Sigmoid colon (tissue), 4 donors: ENCODE data around the gene RBBP8NL.

Experiments
- EP300 ChIP-seq, 4 donors: sonication (generic); formaldehyde crosslinking; IDR thresholded peaks; one replicate each; pipeline ENCODE4 v1.6.1; 2017; ENCODE audit warnings: antibody characterized with exemption in 4 of 4
- POLR2A ChIP-seq, 2 donors: fragments of 450-650 bp; IDR thresholded peaks; one replicate each; pipeline ENCODE4 v1.6.1; 2016; ENCODE audit warnings: antibody characterized with exemption in 2 of 2, mild to moderate bottlenecking in 2 of 2, moderate library complexity in 2 of 2
- POLR2AphosphoS5 ChIP-seq, 4 donors: sonication (generic); formaldehyde crosslinking; IDR thresholded peaks; one replicate each; pipeline ENCODE4 v1.6.1; 2017; ENCODE audit warnings: antibody characterized with exemption in 4 of 4
- TF ChIP-seq, protein P1 (sequence below), 4 experiments: fragments of 450-650 bp in 3 of 4; fragments of 200-600 bp in 1 of 4; IDR thresholded peaks; one replicate each; pipeline ENCODE4 v1.5.1; 2016 to 2019; ENCODE audit warnings: antibody characterized with exemption in 4 of 4, mild to moderate bottlenecking in 3 of 4, moderate library complexity in 2 of 4

GRCh38 chr20:62469352-62469751, 42.0 kb upstream of the RBBP8NL start:
- TF ChIP-seq EP300 (IDR thresholded peaks at IDR 0.05) = no peak
- TF ChIP-seq, protein P1, sequence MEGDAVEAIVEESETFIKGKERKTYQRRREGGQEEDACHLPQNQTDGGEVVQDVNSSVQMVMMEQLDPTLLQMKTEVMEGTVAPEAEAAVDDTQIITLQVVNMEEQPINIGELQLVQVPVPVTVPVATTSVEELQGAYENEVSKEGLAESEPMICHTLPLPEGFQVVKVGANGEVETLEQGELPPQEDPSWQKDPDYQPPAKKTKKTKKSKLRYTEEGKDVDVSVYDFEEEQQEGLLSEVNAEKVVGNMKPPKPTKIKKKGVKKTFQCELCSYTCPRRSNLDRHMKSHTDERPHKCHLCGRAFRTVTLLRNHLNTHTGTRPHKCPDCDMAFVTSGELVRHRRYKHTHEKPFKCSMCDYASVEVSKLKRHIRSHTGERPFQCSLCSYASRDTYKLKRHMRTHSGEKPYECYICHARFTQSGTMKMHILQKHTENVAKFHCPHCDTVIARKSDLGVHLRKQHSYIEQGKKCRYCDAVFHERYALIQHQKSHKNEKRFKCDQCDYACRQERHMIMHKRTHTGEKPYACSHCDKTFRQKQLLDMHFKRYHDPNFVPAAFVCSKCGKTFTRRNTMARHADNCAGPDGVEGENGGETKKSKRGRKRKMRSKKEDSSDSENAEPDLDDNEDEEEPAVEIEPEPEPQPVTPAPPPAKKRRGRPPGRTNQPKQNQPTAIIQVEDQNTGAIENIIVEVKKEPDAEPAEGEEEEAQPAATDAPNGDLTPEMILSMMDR (IDR thresholded peaks at IDR 0.05) = no peak
- TF ChIP-seq POLR2A (IDR thresholded peaks at IDR 0.05) = no peak
- TF ChIP-seq POLR2AphosphoS5 (IDR thresholded peaks at IDR 0.05) = no peak
